ENCODE measurements around the gene DYRK1A.

The DYRK1A gene

GRCh38 chr21:37365517-37366481 lies 774 bp upstream of the DYRK1A start:
- peak; percentile 60 for DNase-seq (ENCODE audit: low spot score)

- no peak for DNase-seq (ENCODE audit: low spot score)
These were observed 746 bp downstream of the DYRK1A start for GRCh38 chr21:37367336-37367702.

- DNase-seq (ENCODE audit: low spot score), result peak; percentile 65
These were observed 1.3 kb downstream of the DYRK1A start for GRCh38 chr21:37367703-37368540.

GRCh38 chr21:37368541-37369279 lies 2.1 kb downstream of the DYRK1A start:
- peak; percentile 88 for DNase-seq (ENCODE audit: low spot score)

- DNase-seq (ENCODE audit: low spot score), result no peak
These were observed 2.8 kb downstream of the DYRK1A start for GRCh38 chr21:37369307-37369854.

- DNase-seq (ENCODE audit: low spot score), result no peak
These were observed 3.8 kb downstream of the DYRK1A start for GRCh38 chr21:37370152-37371040.

GRCh38 chr21:37371041-37371397 lies 4.4 kb downstream of the DYRK1A start:
- DNase-seq (ENCODE audit: low spot score), result no peak

- no peak for DNase-seq (ENCODE audit: low spot score)
These were observed 5.7 kb downstream of the DYRK1A start for GRCh38 chr21:37372127-37372731.

GRCh38 chr21:37372951-37373350 lies 6.4 kb downstream of the DYRK1A start:
- no peak for DNase-seq (ENCODE audit: low spot score)

GRCh38 chr21:37373539-37373938 lies 7.0 kb downstream of the DYRK1A start:
- peak; percentile 49 for DNase-seq (ENCODE audit: low spot score)

GRCh38 chr21:37374027-37374426 lies 7.5 kb downstream of the DYRK1A start:
- peak; percentile 39 for DNase-seq (ENCODE audit: low spot score)

GRCh38 chr21:37375866-37376574 lies 9.4 kb downstream of the DYRK1A start:
- no peak for DNase-seq (ENCODE audit: low spot score)

- no peak for DNase-seq (ENCODE audit: low spot score)
These were observed 12.1 kb downstream of the DYRK1A start for GRCh38 chr21:37378700-37379139.

- no peak for DNase-seq (ENCODE audit: low spot score)
These were observed 14.1 kb downstream of the DYRK1A start for GRCh38 chr21:37380349-37381323.

- DNase-seq (ENCODE audit: low spot score), result no peak
These were observed 15.5 kb downstream of the DYRK1A start for GRCh38 chr21:37381883-37382585.

- no peak for DNase-seq (ENCODE audit: low spot score)
These were observed 16.5 kb downstream of the DYRK1A start for GRCh38 chr21:37383086-37383485.

GRCh38 chr21:37383784-37384311 lies 17.3 kb downstream of the DYRK1A start:
- DNase-seq (ENCODE audit: low spot score), result no peak

GRCh38 chr21:37384416-37384815 lies 17.8 kb downstream of the DYRK1A start:
- no peak for DNase-seq (ENCODE audit: low spot score)
